ENCODE data around the gene HARBI1.

HARBI1 gene

DNA sequence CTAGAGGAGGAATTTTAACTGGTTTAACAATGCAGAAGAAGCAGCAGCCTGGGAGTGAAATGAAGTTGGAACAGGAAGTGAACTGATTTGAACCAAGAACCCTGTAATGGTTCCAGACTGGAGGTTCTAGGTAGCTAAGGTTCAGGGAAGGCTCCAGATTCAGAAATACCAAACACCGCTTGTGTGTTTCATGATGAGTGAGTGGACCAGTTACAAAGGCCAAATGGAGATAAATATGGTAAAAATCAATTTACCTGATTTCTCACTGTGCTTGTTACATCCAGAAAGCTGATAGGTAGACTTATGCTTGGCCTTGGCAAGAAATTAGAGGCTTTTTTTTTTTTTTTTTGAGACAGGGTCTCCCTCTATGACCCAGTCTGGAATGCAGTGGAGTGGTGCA, 13.2 kb upstream of the HARBI1 start:
- no peak for ATAC-seq
- TF ChIP-seq TOX (CRISPR knock-in tag; IDR thresholded peaks at IDR 0.05; ENCODE audit: borderline replicate concordance) (no peak), TCF4 (CRISPR knock-in tag; IDR thresholded peaks at IDR 0.05; ENCODE audit: borderline replicate concordance) (no peak), ZNF565 (CRISPR knock-in tag; conservative IDR thresholded peaks at IDR 0.05; ENCODE audit: low read depth) (no peak), ESRRG (CRISPR knock-in tag; IDR thresholded peaks at IDR 0.05) (no peak), ZNF8 (CRISPR knock-in tag; IDR thresholded peaks at IDR 0.05) (no peak), ZFP30 (CRISPR knock-in tag; IDR thresholded peaks at IDR 0.05) (no peak), PPARA (CRISPR knock-in tag; IDR thresholded peaks at IDR 0.05; ENCODE audit: borderline replicate concordance) (no peak), ZNF70 (CRISPR knock-in tag; IDR thresholded peaks at IDR 0.05) (no peak)
- TF ChIP-seq, protein P1, sequence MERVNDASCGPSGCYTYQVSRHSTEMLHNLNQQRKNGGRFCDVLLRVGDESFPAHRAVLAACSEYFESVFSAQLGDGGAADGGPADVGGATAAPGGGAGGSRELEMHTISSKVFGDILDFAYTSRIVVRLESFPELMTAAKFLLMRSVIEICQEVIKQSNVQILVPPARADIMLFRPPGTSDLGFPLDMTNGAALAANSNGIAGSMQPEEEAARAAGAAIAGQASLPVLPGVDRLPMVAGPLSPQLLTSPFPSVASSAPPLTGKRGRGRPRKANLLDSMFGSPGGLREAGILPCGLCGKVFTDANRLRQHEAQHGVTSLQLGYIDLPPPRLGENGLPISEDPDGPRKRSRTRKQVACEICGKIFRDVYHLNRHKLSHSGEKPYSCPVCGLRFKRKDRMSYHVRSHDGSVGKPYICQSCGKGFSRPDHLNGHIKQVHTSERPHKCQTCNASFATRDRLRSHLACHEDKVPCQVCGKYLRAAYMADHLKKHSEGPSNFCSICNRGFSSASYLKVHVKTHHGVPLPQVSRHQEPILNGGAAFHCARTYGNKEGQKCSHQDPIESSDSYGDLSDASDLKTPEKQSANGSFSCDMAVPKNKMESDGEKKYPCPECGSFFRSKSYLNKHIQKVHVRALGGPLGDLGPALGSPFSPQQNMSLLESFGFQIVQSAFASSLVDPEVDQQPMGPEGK (CRISPR knock-in tag; IDR thresholded peaks at IDR 0.05; ENCODE audit: borderline replicate concordance), result no peak

- ATAC-seq, result no peak
- no peak for TF ChIP-seq ARNTL (CRISPR knock-in tag; IDR thresholded peaks at IDR 0.05; ENCODE audit: borderline replicate concordance, low read depth)
- TF ChIP-seq ISL1 (CRISPR knock-in tag; IDR thresholded peaks at IDR 0.05), result no peak
- TF ChIP-seq CSDC2 (CRISPR knock-in tag; IDR thresholded peaks at IDR 0.05), result no peak
- TF ChIP-seq PPARA (CRISPR knock-in tag; IDR thresholded peaks at IDR 0.05; ENCODE audit: borderline replicate concordance), result no peak
- TF ChIP-seq BACH2 (CRISPR knock-in tag; IDR thresholded peaks at IDR 0.05; ENCODE audit: borderline replicate concordance), result no peak
- TF ChIP-seq GLIS3 (CRISPR knock-in tag; IDR thresholded peaks at IDR 0.05), result no peak
These were observed 11.9 kb upstream of the HARBI1 start for GRCh38 chr11:46628961-46629360.

GRCh38 chr11:46625406-46625805, 8.4 kb upstream of the HARBI1 start:
- ATAC-seq, result no peak
- TF ChIP-seq ZFP30 (CRISPR knock-in tag; IDR thresholded peaks at IDR 0.05) (no peak), TCF4 (CRISPR knock-in tag; IDR thresholded peaks at IDR 0.05; ENCODE audit: borderline replicate concordance) (no peak), ZNF8 (CRISPR knock-in tag; IDR thresholded peaks at IDR 0.05) (no peak), ARNTL (CRISPR knock-in tag; IDR thresholded peaks at IDR 0.05; ENCODE audit: borderline replicate concordance, low read depth) (no peak), PPARA (CRISPR knock-in tag; IDR thresholded peaks at IDR 0.05; ENCODE audit: borderline replicate concordance) (no peak), CSDC2 (CRISPR knock-in tag; IDR thresholded peaks at IDR 0.05) (no peak), ZNF70 (CRISPR knock-in tag; IDR thresholded peaks at IDR 0.05) (no peak), ZNF565 (CRISPR knock-in tag; conservative IDR thresholded peaks at IDR 0.05; ENCODE audit: low read depth) (no peak), ZC3H10 (CRISPR knock-in tag; IDR thresholded peaks at IDR 0.05) (no peak), OSR1 (CRISPR knock-in tag; IDR thresholded peaks at IDR 0.05) (no peak), GLIS3 (CRISPR knock-in tag; IDR thresholded peaks at IDR 0.05) (no peak), ESRRG (CRISPR knock-in tag; IDR thresholded peaks at IDR 0.05) (no peak), TOX (CRISPR knock-in tag; IDR thresholded peaks at IDR 0.05; ENCODE audit: borderline replicate concordance) (no peak), TSHZ2 (CRISPR knock-in tag; IDR thresholded peaks at IDR 0.05) (no peak), POU6F1 (CRISPR knock-in tag; IDR thresholded peaks at IDR 0.05; ENCODE audit: borderline replicate concordance, low read depth) (no peak), BACH2 (CRISPR knock-in tag; IDR thresholded peaks at IDR 0.05; ENCODE audit: borderline replicate concordance) (no peak), SNAI2 (CRISPR knock-in tag; IDR thresholded peaks at IDR 0.05) (no peak), CSRNP3 (CRISPR knock-in tag; IDR thresholded peaks at IDR 0.05) (no peak)
- TF ChIP-seq, protein P1 (CRISPR knock-in tag; IDR thresholded peaks at IDR 0.05; ENCODE audit: borderline replicate concordance), result no peak

Data from SK-N-SH treated with all-trans-retinoic acid at 6 μM for 48 hours (cell line).